HepG2 (cell line): ENCODE results near the gene SURF1. TPM values are rescaled to one million over a fixed set of nuclear protein-coding genes. Genes with fewer than 3 reads are reported as not detected.

Experiments
- ATRX ChIP-seq: sonication (generic); formaldehyde crosslinking; IDR thresholded peaks from 2 replicates; pipeline ENCODE4 v1.4.0; 2020; ENCODE audit warnings: missing genetic modification reagents, borderline replicate concordance
- FOXC1 ChIP-seq: sonication (generic); formaldehyde crosslinking; IDR thresholded peaks from 2 replicates; pipeline ENCODE4 v1.8.0; 2022; ENCODE audit warnings: mild to moderate bottlenecking, missing genetic modification reagents, borderline replicate concordance
- MAX ChIP-seq: IDR thresholded peaks from 2 replicates; pipeline ENCODE4 v1.6.1; 2012; ENCODE audit warnings: inconsistent platforms
- MEIS1 ChIP-seq: sonication (generic); formaldehyde crosslinking; IDR thresholded peaks from 2 replicates; pipeline ENCODE4 v1.9.0; 2021; ENCODE audit warnings: mild to moderate bottlenecking, missing genetic modification reagents, moderate library complexity, borderline replicate concordance
- MYC ChIP-seq: sonication (generic); formaldehyde crosslinking; IDR thresholded peaks from 2 replicates; pipeline ENCODE4 v1.9.0; 2021; ENCODE audit warnings: missing genetic modification reagents, borderline replicate concordance
- NFKBIZ ChIP-seq: IDR thresholded peaks from 2 replicates; pipeline ENCODE4 v1.6.1; 2018; ENCODE audit warnings: missing genetic modification reagents, missing compliant biosample characterization
- SOX5 ChIP-seq: IDR thresholded peaks from 2 replicates; pipeline ENCODE4 v1.6.1; 2016; ENCODE audit warnings: borderline replicate concordance
- SOX6 ChIP-seq, 2 experiments: fragments of 450-650 bp in 1 of 2; sonication (generic) in 1 of 2; formaldehyde crosslinking in 1 of 2; IDR thresholded peaks; 2 replicates each; pipeline versions ENCODE4 v1.4.0 to v1.6.1; 2017 to 2020; ENCODE audit warnings: antibody characterized with exemption in 1 of 2, mild to moderate bottlenecking in 1 of 2, missing genetic modification reagents in 1 of 2
- TBL1XR1 ChIP-seq: fragments of 150-350 bp; IDR thresholded peaks from 2 replicates; pipeline ENCODE4 v1.6.1; 2014; ENCODE audit warnings: borderline replicate concordance, low read length; ENCODE audit not compliant: partially characterized antibody
- ZBTB33 ChIP-seq: sonication (generic); formaldehyde crosslinking; IDR thresholded peaks from 2 replicates; pipeline ENCODE4 v1.4.0; 2020; ENCODE audit warnings: missing genetic modification reagents
- ZNF253 ChIP-seq: sonication (generic); formaldehyde crosslinking; IDR thresholded peaks from 2 replicates; pipeline ENCODE4 v1.8.0; 2022; ENCODE audit warnings: mild to moderate bottlenecking, missing genetic modification reagents, borderline replicate concordance
- ZNF274 ChIP-seq: sonication (generic); formaldehyde crosslinking; IDR thresholded peaks from 2 replicates; pipeline ENCODE4 v1.5.1; 2020; ENCODE audit warnings: mild to moderate bottlenecking, missing genetic modification reagents
- ZNF501 ChIP-seq: sonication (generic); formaldehyde crosslinking; IDR thresholded peaks from 2 replicates; pipeline ENCODE4 v1.5.1; 2020; ENCODE audit warnings: mild to moderate bottlenecking, moderate library complexity, missing genetic modification reagents
- ZNF546 ChIP-seq: sonication (generic); formaldehyde crosslinking; conservative IDR thresholded peaks from 2 replicates; pipeline ENCODE4 v1.8.1; 2023; ENCODE audit warnings: mild to moderate bottlenecking, missing genetic modification reagents
- ZNF605 ChIP-seq: sonication (generic); formaldehyde crosslinking; IDR thresholded peaks from 2 replicates; pipeline ENCODE4 v1.8.0; 2022; ENCODE audit warnings: mild to moderate bottlenecking, missing genetic modification reagents
- ZNF780A ChIP-seq: sonication (generic); formaldehyde crosslinking; IDR thresholded peaks from 2 replicates; pipeline ENCODE4 v1.8.0; 2022; ENCODE audit warnings: mild to moderate bottlenecking, missing genetic modification reagents, moderate library complexity
- ZNF784 ChIP-seq: sonication (generic); formaldehyde crosslinking; IDR thresholded peaks from 2 replicates; pipeline ENCODE4 v1.5.1; 2020; ENCODE audit warnings: missing genetic modification reagents, mild to moderate bottlenecking, borderline replicate concordance
- polyA plus RNA-seq, 8 experiments: library from polyadenylated mRNA; depleted of rRNA in 3 of 8; stranded (reverse) in 7 of 8; unstranded in 1 of 8; fragments of >200 nt; fragmentation: Illumina TruSeq in 4 of 8; extraction: Trizol in 4 of 8; gene quantifications; 2 replicates each; pipeline versions ENCODE4 v1.2.1 to v1.2.3, GENCODE V29; 2011 to 2016; ENCODE audit warnings: low read depth in 4 of 8, missing spikeins in 1 of 8, mixed read lengths in 1 of 8; ENCODE audit not compliant: insufficient read depth in 1 of 8
- total RNA-seq, 5 experiments: library from RNA; depleted of rRNA; stranded (reverse); fragments of >200 nt; fragmentation: Illumina TruSeq; extraction: Trizol; gene quantifications; 2 replicates each; pipeline ENCODE4 v1.2.3, GENCODE V29; 2016; ENCODE audit warnings: low read depth in 1 of 5
- TF ChIP-seq, protein P1 (sequence below): sonication (generic); formaldehyde crosslinking; IDR thresholded peaks from 2 replicates; pipeline ENCODE4 v1.4.0; 2020; ENCODE audit warnings: missing genetic modification reagents, borderline replicate concordance
- TF ChIP-seq, protein P2 (sequence below): sonication (generic); formaldehyde crosslinking; IDR thresholded peaks from 2 replicates; pipeline ENCODE4 v1.4.0; 2020; ENCODE audit warnings: missing genetic modification reagents

SURF1 gene
- total and polyA plus RNA-seq, 2 of the 13 experiments (the other 11 are each of a cell fraction or from before 2014, with no cell fraction given) = 17.8 to 40.7 TPM

GRCh38 chr9:133335924-133336811 lies 20.1 kb downstream of the SURF1 start, which contains the start of gene SURF6 (continued):
- TF ChIP-seq FOXC1 (0 out of 2 replicates have a peak, but pooled peaks have one; percentile 88), ZNF546 (CRISPR knock-in tag) (0 out of 2 replicates have a peak, but pooled peaks have one; percentile 39), SOX6 (IDR thresholded peaks at IDR 0.05) (no peak), SOX6 (CRISPR knock-in tag; IDR thresholded peaks at IDR 0.05) (peak; percentile 73; the same call in 1 of the 2 replicates), NFKBIZ (CRISPR knock-in tag) (peak; percentile 84), ZBTB33 (CRISPR knock-in tag) (peak; percentile 69), ZNF605 (CRISPR knock-in tag) (peak; percentile 97), MEIS1 (CRISPR knock-in tag) (0 out of 2 replicates have a peak, but pooled peaks have one; percentile 37), TBL1XR1 (no peak), MAX (peak; percentile 97), ZNF784 (CRISPR knock-in tag) (peak; percentile 93), ZNF274 (CRISPR knock-in tag) (peak; percentile 86; the same call in 1 of the 2 replicates), MYC (peak; percentile 99), SOX5 (CRISPR knock-in tag) (peak; percentile 53; the same call in 1 of the 2 replicates), ZNF780A (CRISPR knock-in tag) (0 out of 2 replicates have a peak, but pooled peaks have one; percentile 10), ATRX (CRISPR knock-in tag) (no peak), ZNF501 (CRISPR knock-in tag) (peak; percentile 98), ZNF253 (CRISPR knock-in tag) (peak; percentile 88; the same call in 1 of the 2 replicates)
- TF ChIP-seq, protein P1, sequence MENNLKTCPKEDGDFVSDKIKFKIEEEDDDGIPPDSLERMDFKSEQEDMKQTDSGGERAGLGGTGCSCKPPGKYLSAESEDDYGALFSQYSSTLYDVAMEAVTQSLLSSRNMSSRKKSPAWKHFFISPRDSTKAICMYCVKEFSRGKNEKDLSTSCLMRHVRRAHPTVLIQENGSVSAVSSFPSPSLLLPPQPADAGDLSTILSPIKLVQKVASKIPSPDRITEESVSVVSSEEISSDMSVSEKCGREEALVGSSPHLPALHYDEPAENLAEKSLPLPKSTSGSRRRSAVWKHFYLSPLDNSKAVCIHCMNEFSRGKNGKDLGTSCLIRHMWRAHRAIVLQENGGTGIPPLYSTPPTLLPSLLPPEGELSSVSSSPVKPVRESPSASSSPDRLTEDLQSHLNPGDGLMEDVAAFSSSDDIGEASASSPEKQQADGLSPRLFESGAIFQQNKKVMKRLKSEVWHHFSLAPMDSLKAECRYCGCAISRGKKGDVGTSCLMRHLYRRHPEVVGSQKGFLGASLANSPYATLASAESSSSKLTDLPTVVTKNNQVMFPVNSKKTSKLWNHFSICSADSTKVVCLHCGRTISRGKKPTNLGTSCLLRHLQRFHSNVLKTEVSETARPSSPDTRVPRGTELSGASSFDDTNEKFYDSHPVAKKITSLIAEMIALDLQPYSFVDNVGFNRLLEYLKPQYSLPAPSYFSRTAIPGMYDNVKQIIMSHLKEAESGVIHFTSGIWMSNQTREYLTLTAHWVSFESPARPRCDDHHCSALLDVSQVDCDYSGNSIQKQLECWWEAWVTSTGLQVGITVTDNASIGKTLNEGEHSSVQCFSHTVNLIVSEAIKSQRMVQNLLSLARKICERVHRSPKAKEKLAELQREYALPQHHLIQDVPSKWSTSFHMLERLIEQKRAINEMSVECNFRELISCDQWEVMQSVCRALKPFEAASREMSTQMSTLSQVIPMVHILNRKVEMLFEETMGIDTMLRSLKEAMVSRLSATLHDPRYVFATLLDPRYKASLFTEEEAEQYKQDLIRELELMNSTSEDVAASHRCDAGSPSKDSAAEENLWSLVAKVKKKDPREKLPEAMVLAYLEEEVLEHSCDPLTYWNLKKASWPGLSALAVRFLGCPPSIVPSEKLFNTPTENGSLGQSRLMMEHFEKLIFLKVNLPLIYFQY (CRISPR knock-in tag) = no peak
- TF ChIP-seq, protein P2, sequence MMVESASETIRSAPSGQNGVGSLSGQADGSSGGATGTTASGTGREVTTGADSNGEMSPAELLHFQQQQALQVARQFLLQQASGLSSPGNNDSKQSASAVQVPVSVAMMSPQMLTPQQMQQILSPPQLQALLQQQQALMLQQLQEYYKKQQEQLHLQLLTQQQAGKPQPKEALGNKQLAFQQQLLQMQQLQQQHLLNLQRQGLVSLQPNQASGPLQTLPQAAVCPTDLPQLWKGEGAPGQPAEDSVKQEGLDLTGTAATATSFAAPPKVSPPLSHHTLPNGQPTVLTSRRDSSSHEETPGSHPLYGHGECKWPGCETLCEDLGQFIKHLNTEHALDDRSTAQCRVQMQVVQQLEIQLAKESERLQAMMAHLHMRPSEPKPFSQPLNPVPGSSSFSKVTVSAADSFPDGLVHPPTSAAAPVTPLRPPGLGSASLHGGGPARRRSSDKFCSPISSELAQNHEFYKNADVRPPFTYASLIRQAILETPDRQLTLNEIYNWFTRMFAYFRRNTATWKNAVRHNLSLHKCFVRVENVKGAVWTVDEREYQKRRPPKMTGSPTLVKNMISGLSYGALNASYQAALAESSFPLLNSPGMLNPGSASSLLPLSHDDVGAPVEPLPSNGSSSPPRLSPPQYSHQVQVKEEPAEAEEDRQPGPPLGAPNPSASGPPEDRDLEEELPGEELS (CRISPR knock-in tag) = peak; percentile 78
